IMR-90 (cell line): ENCODE data around the gene PDCL2.

Experiments
- BHLHE40 ChIP-seq: fragments of 150-350 bp; IDR thresholded peaks from 2 replicates; pipeline ENCODE4 v1.6.1; 2016; ENCODE audit warnings: mild to moderate bottlenecking, low read depth, low read length
- CEBPB ChIP-seq: IDR thresholded peaks from 2 replicates; pipeline ENCODE4 v1.6.1; 2012; ENCODE audit warnings: low read depth, low read length, improper control_type of control experiment
- MAZ ChIP-seq: IDR thresholded peaks from 2 replicates; pipeline ENCODE4 v1.6.1; 2012; ENCODE audit warnings: low read depth, mild to moderate bottlenecking, low read length, improper control_type of control experiment, moderate library complexity, borderline replicate concordance
- MXI1 ChIP-seq: IDR thresholded peaks from 2 replicates; pipeline ENCODE4 v1.6.1; 2012; ENCODE audit warnings: low read depth, mild to moderate bottlenecking, low read length, moderate library complexity, borderline replicate concordance
- NFE2L2 ChIP-seq: fragments of 150-350 bp; IDR thresholded peaks from 2 replicates; pipeline ENCODE4 v1.6.1; 2016; ENCODE audit warnings: low read depth, mild to moderate bottlenecking, low read length
- POLR2A ChIP-seq: IDR thresholded peaks from 2 replicates; pipeline ENCODE4 v1.6.1; 2012; ENCODE audit warnings: mild to moderate bottlenecking, low read depth, low read length
- RAD21 ChIP-seq: IDR thresholded peaks from 2 replicates; pipeline ENCODE4 v1.6.1; 2012; ENCODE audit warnings: low read length, improper control_type of control experiment
- RFX5 ChIP-seq: IDR thresholded peaks from 2 replicates; pipeline ENCODE4 v1.8.0; 2012; ENCODE audit warnings: low read depth, mild to moderate bottlenecking, low read length, moderate library complexity
- SMC3 ChIP-seq: fragments of 150-350 bp; IDR thresholded peaks from 2 replicates; pipeline ENCODE4 v1.6.1; 2016; ENCODE audit warnings: low read depth, mild to moderate bottlenecking, antibody characterized with exemption, low read length, moderate library complexity
- TF ChIP-seq, protein P1 (sequence below): conservative IDR thresholded peaks from 2 replicates; pipeline ENCODE4 v1.5.1; 2012; ENCODE audit warnings: mild to moderate bottlenecking, low read depth, low read length, improper control_type of control experiment
- TF ChIP-seq, protein P2 (sequence below): fragments of 150-350 bp; IDR thresholded peaks from 2 replicates; pipeline ENCODE4 v1.6.1; 2017; ENCODE audit warnings: mild to moderate bottlenecking, antibody characterized with exemption, low read length, low read depth

DNA sequence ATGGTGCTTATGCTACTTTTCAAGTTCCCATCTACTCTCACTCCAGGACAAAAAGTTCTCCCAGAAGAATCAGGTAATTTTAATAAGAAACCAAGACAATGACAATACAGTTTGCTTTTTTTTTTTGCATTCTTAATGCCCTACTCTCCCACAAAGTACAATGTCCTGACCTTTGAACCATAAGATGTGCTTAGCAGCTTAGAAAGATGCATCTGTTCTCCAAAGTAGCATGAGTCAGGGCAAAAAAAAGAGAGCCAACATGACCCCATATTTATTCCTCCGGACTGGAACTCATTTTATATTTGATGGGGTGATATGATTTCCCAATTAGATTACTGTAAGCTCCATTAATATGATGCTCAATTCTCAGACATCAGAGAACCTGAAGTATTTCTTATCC, 16.5 kb upstream of the PDCL2 start:
- TF ChIP-seq MXI1 (no peak), RFX5 (no peak), POLR2A (no peak), MAZ (no peak), CEBPB (no peak), NFE2L2 (no peak), BHLHE40 (no peak), RAD21 (no peak), SMC3 (no peak)
- TF ChIP-seq, protein P1, sequence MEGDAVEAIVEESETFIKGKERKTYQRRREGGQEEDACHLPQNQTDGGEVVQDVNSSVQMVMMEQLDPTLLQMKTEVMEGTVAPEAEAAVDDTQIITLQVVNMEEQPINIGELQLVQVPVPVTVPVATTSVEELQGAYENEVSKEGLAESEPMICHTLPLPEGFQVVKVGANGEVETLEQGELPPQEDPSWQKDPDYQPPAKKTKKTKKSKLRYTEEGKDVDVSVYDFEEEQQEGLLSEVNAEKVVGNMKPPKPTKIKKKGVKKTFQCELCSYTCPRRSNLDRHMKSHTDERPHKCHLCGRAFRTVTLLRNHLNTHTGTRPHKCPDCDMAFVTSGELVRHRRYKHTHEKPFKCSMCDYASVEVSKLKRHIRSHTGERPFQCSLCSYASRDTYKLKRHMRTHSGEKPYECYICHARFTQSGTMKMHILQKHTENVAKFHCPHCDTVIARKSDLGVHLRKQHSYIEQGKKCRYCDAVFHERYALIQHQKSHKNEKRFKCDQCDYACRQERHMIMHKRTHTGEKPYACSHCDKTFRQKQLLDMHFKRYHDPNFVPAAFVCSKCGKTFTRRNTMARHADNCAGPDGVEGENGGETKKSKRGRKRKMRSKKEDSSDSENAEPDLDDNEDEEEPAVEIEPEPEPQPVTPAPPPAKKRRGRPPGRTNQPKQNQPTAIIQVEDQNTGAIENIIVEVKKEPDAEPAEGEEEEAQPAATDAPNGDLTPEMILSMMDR: no peak
- TF ChIP-seq, protein P2, sequence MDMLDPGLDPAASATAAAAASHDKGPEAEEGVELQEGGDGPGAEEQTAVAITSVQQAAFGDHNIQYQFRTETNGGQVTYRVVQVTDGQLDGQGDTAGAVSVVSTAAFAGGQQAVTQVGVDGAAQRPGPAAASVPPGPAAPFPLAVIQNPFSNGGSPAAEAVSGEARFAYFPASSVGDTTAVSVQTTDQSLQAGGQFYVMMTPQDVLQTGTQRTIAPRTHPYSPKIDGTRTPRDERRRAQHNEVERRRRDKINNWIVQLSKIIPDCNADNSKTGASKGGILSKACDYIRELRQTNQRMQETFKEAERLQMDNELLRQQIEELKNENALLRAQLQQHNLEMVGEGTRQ: no peak
